K562 (cell line): ENCODE measurements around the gene GNG14. TPM values are rescaled to one million over a fixed set of nuclear protein-coding genes. Genes with fewer than 3 reads are reported as not detected.

Experiments used
- ARID1B ChIP-seq: fragments of 450-650 bp; IDR thresholded peaks from 2 replicates; pipeline ENCODE4 v1.6.1; 2016; ENCODE audit warnings: antibody characterized with exemption, mild to moderate bottlenecking, inconsistent platforms
- ARID2 ChIP-seq: fragments of 450-650 bp; IDR thresholded peaks from 2 replicates; pipeline ENCODE4 v1.6.1; 2017; ENCODE audit warnings: antibody characterized with exemption, mild to moderate bottlenecking
- CBX1 ChIP-seq: sonication (generic); IDR thresholded peaks from 2 replicates; pipeline ENCODE4 v1.6.1; 2016; ENCODE audit warnings: antibody characterized with exemption, low read depth, mild to moderate bottlenecking
- CC2D1A ChIP-seq: fragments of 450-650 bp; IDR thresholded peaks from 2 replicates; pipeline ENCODE4 v1.6.1; 2017; ENCODE audit warnings: mild to moderate bottlenecking
- ETV6 ChIP-seq, 3 experiments: fragments of 150-350 bp in 1 of 3; sonication (generic) in 1 of 3; formaldehyde crosslinking in 1 of 3; IDR thresholded peaks; 2 replicates each; pipeline versions ENCODE4 v1.6.1 to v1.8.0; 2014 to 2022; ENCODE audit warnings: borderline replicate concordance in 2 of 3, low read depth in 2 of 3, antibody characterized with exemption in 1 of 3, low read length in 1 of 3, mild to moderate bottlenecking in 1 of 3, missing genetic modification reagents in 1 of 3
- FOXK1 ChIP-seq: sonication (generic); formaldehyde crosslinking; IDR thresholded peaks from 2 replicates; pipeline ENCODE4 v1.8.0; 2022; ENCODE audit warnings: missing genetic modification reagents, mild to moderate bottlenecking, borderline replicate concordance
- GABPB2 ChIP-seq: fragments of 250-450 bp; sonication (Bioruptor Pico); conservative IDR thresholded peaks from 2 replicates; pipeline ENCODE4 v1.5.1; 2021; ENCODE audit warnings: mild to moderate bottlenecking
- IRF2 ChIP-seq: sonication (generic); formaldehyde crosslinking; IDR thresholded peaks from 2 replicates; pipeline ENCODE4 v1.8.1; 2022; ENCODE audit warnings: mild to moderate bottlenecking, missing genetic modification reagents
- MXI1 ChIP-seq: IDR thresholded peaks from 2 replicates; pipeline ENCODE4 v1.6.1; 2011; ENCODE audit warnings: low read depth, mild to moderate bottlenecking, improper control_type of control experiment, low read length
- NR3C1 ChIP-seq: sonication (generic); formaldehyde crosslinking; IDR thresholded peaks from 2 replicates; pipeline ENCODE4 v1.8.1; 2022; ENCODE audit warnings: missing genetic modification reagents
- POLR2B ChIP-seq: fragments of 450-650 bp; IDR thresholded peaks from 2 replicates; pipeline ENCODE4 v1.6.1; 2018; ENCODE audit warnings: low read depth; ENCODE audit not compliant: partially characterized antibody
- SNRNP70 ChIP-seq: fragments of 200-400 bp; formaldehyde crosslinking; optimal IDR thresholded peaks from 2 replicates; pipeline ENCODE3; 2017; ENCODE audit warnings: low read depth, low read length
- TAF7 ChIP-seq: fragments of 450-650 bp; IDR thresholded peaks from 2 replicates; pipeline ENCODE4 v1.6.1; 2016; ENCODE audit warnings: missing genetic modification characterization, missing compliant biosample characterization
- TEAD1 ChIP-seq, 2 experiments: fragments of 450-650 bp in 1 of 2; sonication (generic) in 1 of 2; formaldehyde crosslinking; IDR thresholded peaks; 2 replicates each; pipeline versions ENCODE4 v1.4.0 to v1.8.0; 2020 to 2022; ENCODE audit warnings: mild to moderate bottlenecking in 2 of 2, missing genetic modification reagents in 1 of 2
- TGIF2 ChIP-seq: sonication (generic); formaldehyde crosslinking; IDR thresholded peaks from 2 replicates; pipeline ENCODE4 v1.8.1; 2022; ENCODE audit warnings: mild to moderate bottlenecking, missing genetic modification reagents, moderate library complexity
- ZNF41 ChIP-seq: fragments of 250-450 bp; sonication (Bioruptor Pico); conservative IDR thresholded peaks from 2 replicates; pipeline ENCODE4 v1.4.0; 2020; ENCODE audit warnings: mild to moderate bottlenecking
- polyA plus RNA-seq, 8 experiments: library from polyadenylated mRNA; depleted of rRNA in 4 of 8; stranded (reverse) in 5 of 8; unstranded in 3 of 8; fragments of >200 nt; fragmentation: Nextera tagmentation in 2 of 8; fragmentation: Illumina TruSeq in 1 of 8; extraction: Ambion mirVana in 2 of 8; extraction: Trizol in 1 of 8; gene quantifications; 2 replicates each; pipeline versions ENCODE4 v1.2.1 to v1.2.3, GENCODE V29; 2011 to 2014; ENCODE audit warnings: inconsistent platforms in 1 of 8, missing spikeins in 1 of 8
- total RNA-seq, 7 experiments: library from RNA; depleted of rRNA in 6 of 7; stranded (reverse); fragments of >200 nt in 6 of 7; fragmentation: Illumina TruSeq in 2 of 7; extraction: Trizol in 2 of 7; gene quantifications; 2 replicates each; pipeline versions ENCODE4 v1.2.1 to v1.2.3, GENCODE V29; 2011 to 2021; ENCODE audit warnings: low replicate concordance in 1 of 7
- TF ChIP-seq, protein P1 (sequence below): fragments of 250-450 bp; sonication (Bioruptor Pico); IDR thresholded peaks from 2 replicates; pipeline ENCODE4 v1.4.0; 2020
- TF ChIP-seq, protein P2 (sequence below), 2 experiments: fragments of 250-450 bp in 1 of 2; fragments of 450-650 bp in 1 of 2; sonication (Bioruptor Pico) in 1 of 2; IDR thresholded peaks; 2 replicates each; pipeline versions ENCODE4 v1.6.1 to v1.8.0; 2016 to 2021; ENCODE audit warnings: mild to moderate bottlenecking in 2 of 2, moderate library complexity in 2 of 2, missing compliant biosample characterization in 1 of 2, missing genetic modification characterization in 1 of 2
- TF ChIP-seq, protein P3 (sequence below): fragments of 250-450 bp; sonication (Bioruptor Pico); IDR thresholded peaks from 2 replicates; pipeline ENCODE4 v1.5.0; 2021

The GNG14 gene
- total and polyA plus RNA-seq, 9 of the 15 experiments (the other 6 are each of a cell fraction or from before 2014, with no cell fraction given), result not detected

DNA sequence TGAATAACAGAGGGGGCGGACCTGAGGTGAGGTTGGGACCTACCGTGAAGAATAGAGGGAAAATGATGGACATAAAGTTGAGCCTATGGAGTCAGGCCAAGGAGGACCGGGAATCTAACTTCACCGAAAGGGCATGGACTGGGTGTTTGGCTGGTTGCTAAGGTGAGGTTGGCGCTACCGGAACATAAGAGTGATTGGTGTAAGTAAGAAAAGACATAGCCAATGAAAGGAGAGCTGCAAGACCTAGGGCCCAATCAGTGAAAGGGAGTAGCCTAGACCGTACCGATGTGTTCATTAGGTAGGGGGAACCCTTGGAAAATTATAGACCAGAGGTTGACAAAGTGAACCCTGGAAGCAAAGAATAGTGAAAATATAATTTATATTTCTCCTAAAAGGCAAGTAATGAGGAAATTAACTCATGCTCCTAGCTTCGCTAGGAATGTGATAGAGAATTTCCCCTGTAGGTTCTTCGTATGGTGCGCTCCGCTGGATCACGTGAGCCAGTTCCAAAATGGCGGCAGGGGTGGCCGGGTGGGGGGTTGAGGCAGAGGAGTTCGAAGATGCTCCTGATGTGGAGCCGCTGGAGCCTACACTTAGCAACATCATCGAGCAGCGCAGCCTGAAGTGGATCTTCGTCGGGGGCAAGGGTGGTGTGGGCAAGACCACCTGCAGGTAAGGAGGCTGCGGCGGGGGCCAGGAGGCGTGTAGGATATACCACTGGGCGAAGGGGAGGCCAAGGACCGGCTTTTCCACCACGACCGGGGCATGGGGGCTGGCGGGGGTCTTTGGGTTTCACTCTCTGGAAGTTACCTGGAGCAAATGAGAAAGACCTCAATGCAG, 49.4 kb downstream of the GNG14 start, which contains the start of gene GET3 (continued):
- TF ChIP-seq, protein P1, sequence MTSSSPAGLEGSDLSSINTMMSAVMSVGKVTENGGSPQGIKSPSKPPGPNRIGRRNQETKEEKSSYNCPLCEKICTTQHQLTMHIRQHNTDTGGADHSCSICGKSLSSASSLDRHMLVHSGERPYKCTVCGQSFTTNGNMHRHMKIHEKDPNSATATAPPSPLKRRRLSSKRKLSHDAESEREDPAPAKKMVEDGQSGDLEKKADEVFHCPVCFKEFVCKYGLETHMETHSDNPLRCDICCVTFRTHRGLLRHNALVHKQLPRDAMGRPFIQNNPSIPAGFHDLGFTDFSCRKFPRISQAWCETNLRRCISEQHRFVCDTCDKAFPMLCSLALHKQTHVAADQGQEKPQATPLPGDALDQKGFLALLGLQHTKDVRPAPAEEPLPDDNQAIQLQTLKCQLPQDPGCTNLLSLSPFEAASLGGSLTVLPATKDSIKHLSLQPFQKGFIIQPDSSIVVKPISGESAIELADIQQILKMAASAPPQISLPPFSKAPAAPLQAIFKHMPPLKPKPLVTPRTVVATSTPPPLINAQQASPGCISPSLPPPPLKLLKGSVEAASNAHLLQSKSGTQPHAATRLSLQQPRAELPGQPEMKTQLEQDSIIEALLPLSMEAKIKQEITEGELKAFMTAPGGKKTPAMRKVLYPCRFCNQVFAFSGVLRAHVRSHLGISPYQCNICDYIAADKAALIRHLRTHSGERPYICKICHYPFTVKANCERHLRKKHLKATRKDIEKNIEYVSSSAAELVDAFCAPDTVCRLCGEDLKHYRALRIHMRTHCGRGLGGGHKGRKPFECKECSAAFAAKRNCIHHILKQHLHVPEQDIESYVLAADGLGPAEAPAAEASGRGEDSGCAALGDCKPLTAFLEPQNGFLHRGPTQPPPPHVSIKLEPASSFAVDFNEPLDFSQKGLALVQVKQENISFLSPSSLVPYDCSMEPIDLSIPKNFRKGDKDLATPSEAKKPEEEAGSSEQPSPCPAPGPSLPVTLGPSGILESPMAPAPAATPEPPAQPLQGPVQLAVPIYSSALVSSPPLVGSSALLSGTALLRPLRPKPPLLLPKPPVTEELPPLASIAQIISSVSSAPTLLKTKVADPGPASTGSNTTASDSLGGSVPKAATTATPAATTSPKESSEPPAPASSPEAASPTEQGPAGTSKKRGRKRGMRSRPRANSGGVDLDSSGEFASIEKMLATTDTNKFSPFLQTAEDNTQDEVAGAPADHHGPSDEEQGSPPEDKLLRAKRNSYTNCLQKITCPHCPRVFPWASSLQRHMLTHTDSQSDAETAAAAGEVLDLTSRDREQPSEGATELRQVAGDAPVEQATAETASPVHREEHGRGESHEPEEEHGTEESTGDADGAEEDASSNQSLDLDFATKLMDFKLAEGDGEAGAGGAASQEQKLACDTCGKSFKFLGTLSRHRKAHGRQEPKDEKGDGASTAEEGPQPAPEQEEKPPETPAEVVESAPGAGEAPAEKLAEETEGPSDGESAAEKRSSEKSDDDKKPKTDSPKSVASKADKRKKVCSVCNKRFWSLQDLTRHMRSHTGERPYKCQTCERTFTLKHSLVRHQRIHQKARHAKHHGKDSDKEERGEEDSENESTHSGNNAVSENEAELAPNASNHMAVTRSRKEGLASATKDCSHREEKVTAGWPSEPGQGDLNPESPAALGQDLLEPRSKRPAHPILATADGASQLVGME (CRISPR knock-in tag), result peak; percentile 89; the same call in 1 of the 2 replicates
- TF ChIP-seq, protein P2, sequence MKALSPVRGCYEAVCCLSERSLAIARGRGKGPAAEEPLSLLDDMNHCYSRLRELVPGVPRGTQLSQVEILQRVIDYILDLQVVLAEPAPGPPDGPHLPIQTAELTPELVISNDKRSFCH (CRISPR knock-in tag; IDR thresholded peaks at IDR 0.05), result no peak
- TF ChIP-seq, protein P2 (tag; IDR thresholded peaks at IDR 0.05), result no peak
- no peak for TF ChIP-seq ETV6 (IDR thresholded peaks at IDR 0.05; ENCODE audit: borderline replicate concordance in 1 of 2, low read depth in 2 of 2, low read length in 1 of 2)
- TF ChIP-seq ETV6 (CRISPR knock-in tag; IDR thresholded peaks at IDR 0.05; ENCODE audit: borderline replicate concordance), result no peak
- TF ChIP-seq ARID2, result no peak
- TF ChIP-seq FOXK1 (CRISPR knock-in tag), result no peak
- no peak for TF ChIP-seq IRF2 (CRISPR knock-in tag)
- no peak for TF ChIP-seq GABPB2 (CRISPR knock-in tag)
- TF ChIP-seq TEAD1 (CRISPR knock-in tag; IDR thresholded peaks at IDR 0.05), result peak; percentile 70 to 76; a peak in 3 of 4 replicates
- peak; percentile 85 for TF ChIP-seq MXI1
- TF ChIP-seq CC2D1A, result 0 out of 2 replicates have a peak, but pooled peaks have one; percentile 16
- 0 out of 2 replicates have a peak, but pooled peaks have one; percentile 20 for TF ChIP-seq ARID1B
- peak; percentile 94 for TF ChIP-seq TAF7 (tag)
- TF ChIP-seq SNRNP70, result no peak
- no peak for TF ChIP-seq ZNF41
- no peak for TF ChIP-seq CBX1
- TF ChIP-seq, protein P3, sequence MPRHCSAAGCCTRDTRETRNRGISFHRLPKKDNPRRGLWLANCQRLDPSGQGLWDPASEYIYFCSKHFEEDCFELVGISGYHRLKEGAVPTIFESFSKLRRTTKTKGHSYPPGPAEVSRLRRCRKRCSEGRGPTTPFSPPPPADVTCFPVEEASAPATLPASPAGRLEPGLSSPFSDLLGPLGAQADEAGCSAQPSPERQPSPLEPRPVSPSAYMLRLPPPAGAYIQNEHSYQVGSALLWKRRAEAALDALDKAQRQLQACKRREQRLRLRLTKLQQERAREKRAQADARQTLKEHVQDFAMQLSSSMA, result no peak
- peak; percentile 74 for TF ChIP-seq POLR2B
- no peak for TF ChIP-seq TGIF2 (CRISPR knock-in tag)
- no peak for TF ChIP-seq NR3C1 (CRISPR knock-in tag)
